HCT116 (cell line): ENCODE results near the gene HLCS. TPM values are rescaled to one million over a fixed set of nuclear protein-coding genes. Genes with fewer than 3 reads are reported as not detected.

Experiments used
- ATAC-seq: fragments of 200-7000 bp; cut with Tn5 transposase; 2 replicates; pipeline ENCODE4 v1.9.1; 2020; ENCODE audit warnings: mild to moderate bottlenecking, moderate library complexity
- BruUV-seq: library from RNA; stranded (reverse); fragments of 400-500 nt; replicated peaks from 2 replicates; lab custom pipeline; 2021; lab: Mats Ljungman, UMichigan
- CTCF ChIA-PET: fragments of 300-600 bp; sonication (Branson Sonifier 250); formaldehyde crosslinking; loops from one replicate; lab custom pipeline; 2021; ENCODE audit warnings: antibody characterized with exemption; lab: Charles Lee
- POLR2A ChIA-PET: fragments of 300-600, 350-600 bp; sonication (Branson Sonifier 250); formaldehyde crosslinking; loops from one replicate; lab custom pipeline; 2021; ENCODE audit warnings: antibody characterized with exemption; lab: Charles Lee
- RAD21 ChIA-PET, 2 experiments: fragments of 300-600 bp; sonication (Branson Sonifier 250); formaldehyde crosslinking; loops; one replicate each; lab custom pipeline; 2023; ENCODE audit warnings: low total read pairs in 2 of 2; ENCODE audit not compliant: uncharacterized antibody in 2 of 2, unreplicated experiment in 2 of 2, low non-redundant PET in 1 of 2; lab: Charles Lee
- DNase-seq: peaks from one replicate; pipeline ENCODE4 v3.0.0-alpha.2; 2010; ENCODE audit warnings: low read depth, low spot score
- H2AFZ ChIP-seq: fragments of 200-600 bp; shearing (Covaris generic), sonication (generic); 2 replicates; pipeline ENCODE4 v1.6.1; 2017; ENCODE audit warnings: low read depth, mixed run types, mixed read lengths, antibody characterized with exemption, low read length; ENCODE audit not compliant: poor library complexity, severe bottlenecking
- H3K27ac ChIP-seq: 2 replicates; pipeline ENCODE4 v1.5.1; 2012; ENCODE audit warnings: low read depth, low read length
- H3K27me3 ChIP-seq: fragments of 200-600 bp; sonication (generic); 2 replicates; pipeline ENCODE4 v1.6.1; 2016; ENCODE audit warnings: mixed run types, low read length, mixed read lengths; ENCODE audit not compliant: insufficient read depth
- H3K36me3 ChIP-seq, 2 experiments: fragments of 200-500 bp in 1 of 2; fragments of 200-600 bp in 1 of 2; sonication (Bioruptor generic) in 1 of 2; sonication (generic) in 1 of 2; 2 replicates each; pipeline versions ENCODE4 v1.5.1 to v1.6.1; 2014 to 2016; ENCODE audit warnings: low read length in 2 of 2, inconsistent platforms in 1 of 2, mixed read lengths in 1 of 2, mixed run types in 1 of 2; ENCODE audit not compliant: insufficient read depth in 2 of 2, control insufficient read depth in 1 of 2
- H3K4me1 ChIP-seq, 2 experiments: fragments of 200-600 bp in 1 of 2; sonication (generic) in 1 of 2; 2 replicates each; pipeline versions ENCODE4 v1.5.1 to v1.6.1; 2012 to 2017; ENCODE audit warnings: low read length in 2 of 2, inconsistent platforms in 1 of 2, mild to moderate bottlenecking in 1 of 2, mixed read lengths in 1 of 2, mixed run types in 1 of 2, moderate library complexity in 1 of 2; ENCODE audit not compliant: insufficient read depth in 2 of 2, control insufficient read depth in 1 of 2
- H3K4me2 ChIP-seq: fragments of 200-600 bp; sonication (generic); 2 replicates; pipeline ENCODE4 v1.6.1; 2017; ENCODE audit warnings: mixed run types, low read length, mixed read lengths
- H3K4me3 ChIP-seq, 2 experiments: fragments of 200-600 bp in 1 of 2; sonication (generic) in 1 of 2; replicated peaks in 1 of 2; 2 replicates each; pipeline ENCODE4 v1.5.1; 2011 to 2016; ENCODE audit warnings: low read length in 2 of 2, control low read depth in 1 of 2, low read depth in 1 of 2, mild to moderate bottlenecking in 1 of 2, mixed read lengths in 1 of 2, mixed run types in 1 of 2
- H3K79me2 ChIP-seq: fragments of 200-600 bp; sonication (generic); 2 replicates; pipeline ENCODE4 v1.6.1; 2017; ENCODE audit warnings: mild to moderate bottlenecking, mixed run types, low read length, moderate library complexity, mixed read lengths; ENCODE audit not compliant: insufficient read depth
- H3K9ac ChIP-seq: fragments of 200-600 bp; sonication (generic); 2 replicates; pipeline ENCODE4 v1.6.1; 2016; ENCODE audit warnings: low read length, mixed read lengths
- H3K9me2 ChIP-seq: fragments of 200-600 bp; sonication (generic), shearing (Covaris generic); 2 replicates; pipeline ENCODE4 v1.6.1; 2017; ENCODE audit warnings: mixed run types, mild to moderate bottlenecking, moderate library complexity; ENCODE audit not compliant: insufficient read depth
- H3K9me3 ChIP-seq, 2 experiments: fragments of 200-500 bp in 1 of 2; fragments of 200-600 bp in 1 of 2; sonication (Bioruptor generic) in 1 of 2; sonication (generic) in 1 of 2; 2 replicates each; pipeline ENCODE4 v1.6.1; 2014 to 2017; ENCODE audit warnings: low read length in 2 of 2, mixed read lengths in 2 of 2, inconsistent platforms in 1 of 2, low read depth in 1 of 2, mild to moderate bottlenecking in 1 of 2, mixed run types in 1 of 2, moderate library complexity in 1 of 2; ENCODE audit not compliant: control insufficient read depth in 1 of 2, insufficient read depth in 1 of 2
- H4K20me1 ChIP-seq: fragments of 200-600 bp; sonication (generic), shearing (Covaris generic); 2 replicates; pipeline ENCODE4 v1.6.1; 2017; ENCODE audit warnings: mixed run types, mild to moderate bottlenecking, moderate library complexity; ENCODE audit not compliant: insufficient read depth
- ATF3 ChIP-seq: IDR thresholded peaks from 2 replicates; pipeline ENCODE4 v1.6.1; 2012
- CBX3 ChIP-seq: IDR thresholded peaks from 2 replicates; pipeline ENCODE4 v1.6.1; 2012; ENCODE audit warnings: low read depth
- EGR1 ChIP-seq: IDR thresholded peaks from 2 replicates; pipeline ENCODE4 v1.6.1; 2012; ENCODE audit warnings: low read depth
- EZH2 ChIP-seq: fragments of 200-600 bp; sonication (generic); IDR thresholded peaks from 2 replicates; pipeline ENCODE4 v1.6.1; 2017; ENCODE audit warnings: antibody characterized with exemption, mixed run types
- FOSL1 ChIP-seq: IDR thresholded peaks from 2 replicates; pipeline ENCODE4 v1.6.1; 2012; ENCODE audit warnings: low read depth
- MAX ChIP-seq: IDR thresholded peaks from 2 replicates; pipeline ENCODE4 v1.6.1; 2012
- POLR2A ChIP-seq: IDR thresholded peaks from 2 replicates; pipeline ENCODE4 v1.7.0; 2011; ENCODE audit warnings: borderline replicate concordance; ENCODE audit not compliant: insufficient read depth, insufficient read length; ENCODE audit errors: extremely low read depth
- RAD21 ChIP-seq: IDR thresholded peaks from 2 replicates; pipeline ENCODE4 v1.6.1; 2012; ENCODE audit warnings: low read depth, mild to moderate bottlenecking
- SP1 ChIP-seq: IDR thresholded peaks from 2 replicates; pipeline ENCODE4 v1.6.1; 2012; ENCODE audit warnings: low read depth
- SRF ChIP-seq: IDR thresholded peaks from 2 replicates; pipeline ENCODE4 v1.6.1; 2012; ENCODE audit warnings: low read depth
- ZNF274 ChIP-seq: fragments of 200-500 bp; sonication (Bioruptor generic); IDR thresholded peaks from 2 replicates; pipeline ENCODE4 v1.6.1; 2014; ENCODE audit warnings: mild to moderate bottlenecking, low read depth, low read length, inconsistent platforms
- intact Hi-C: fragments of 100-400 bp; cut with micrococcal nuclease; formaldehyde crosslinking; loops from 2 replicates; pipeline ENCODE4 v1.10.0; 2022
- total RNA-seq: library from RNA; stranded (reverse); gene quantifications from one replicate; pipeline ENCODE4 v1.2.1, GENCODE V29; 2021; ENCODE audit not compliant: unreplicated experiment
- TF ChIP-seq, protein P1 (sequence below), 3 experiments: fragments of 200-600 bp in 1 of 3; sonication (generic) in 1 of 3; IDR thresholded peaks in 2 of 3; conservative IDR thresholded peaks in 1 of 3; 2 replicates each; pipeline ENCODE4 v1.5.1; 2012 to 2017; ENCODE audit warnings: low read depth in 2 of 3, low read length in 2 of 3, antibody characterized with exemption in 1 of 3, borderline replicate concordance in 1 of 3, control low read depth in 1 of 3, mild to moderate bottlenecking in 1 of 3, mixed read lengths in 1 of 3, mixed run types in 1 of 3, moderate library complexity in 1 of 3; ENCODE audit not compliant: insufficient read depth in 1 of 3

HLCS gene
- total RNA-seq, 1 experiment from 2014 or later: 18.5 TPM

DNA sequence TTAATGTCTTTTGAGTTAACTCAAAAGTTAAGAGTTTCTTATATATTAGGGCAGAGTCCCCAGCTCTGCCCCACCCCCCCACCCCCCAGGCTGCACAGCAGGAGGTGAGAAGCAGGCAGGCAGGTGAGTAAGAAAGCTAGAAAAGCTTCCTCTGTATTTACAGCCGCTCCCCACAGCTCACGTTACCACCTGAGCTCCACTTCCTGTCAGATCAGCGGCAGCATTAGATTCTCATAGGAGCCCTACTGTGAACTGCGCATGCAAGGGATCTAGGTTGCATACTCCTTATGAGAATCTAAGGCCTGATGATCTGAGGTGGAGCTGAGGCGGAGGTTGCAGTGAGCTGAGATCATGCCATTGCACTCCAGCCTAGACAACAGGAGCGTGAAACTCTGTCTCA, 185.6 kb downstream of the HLCS start:
- no peaks in the 10 kb centered on the region for H3K79me2 ChIP-seq
- DNase-seq (no peak), ATAC-seq (no peak)
- no peaks in the 10 kb centered on the region for H4K20me1 ChIP-seq
- intact Hi-C loops: no loop called here
- H3K36me3 ChIP-seq: no peaks in the 10 kb centered on the region
- H3K9ac ChIP-seq: no peak overlapping the region
- TF ChIP-seq POLR2A (no peak), EGR1 (no peak), MAX (no peak), SP1 (no peak), RAD21 (no peak), SRF (no peak), CBX3 (no peak), FOSL1 (no peak), ATF3 (no peak), EZH2 (no peak), ZNF274 (no peak)
- TF ChIP-seq, protein P1, sequence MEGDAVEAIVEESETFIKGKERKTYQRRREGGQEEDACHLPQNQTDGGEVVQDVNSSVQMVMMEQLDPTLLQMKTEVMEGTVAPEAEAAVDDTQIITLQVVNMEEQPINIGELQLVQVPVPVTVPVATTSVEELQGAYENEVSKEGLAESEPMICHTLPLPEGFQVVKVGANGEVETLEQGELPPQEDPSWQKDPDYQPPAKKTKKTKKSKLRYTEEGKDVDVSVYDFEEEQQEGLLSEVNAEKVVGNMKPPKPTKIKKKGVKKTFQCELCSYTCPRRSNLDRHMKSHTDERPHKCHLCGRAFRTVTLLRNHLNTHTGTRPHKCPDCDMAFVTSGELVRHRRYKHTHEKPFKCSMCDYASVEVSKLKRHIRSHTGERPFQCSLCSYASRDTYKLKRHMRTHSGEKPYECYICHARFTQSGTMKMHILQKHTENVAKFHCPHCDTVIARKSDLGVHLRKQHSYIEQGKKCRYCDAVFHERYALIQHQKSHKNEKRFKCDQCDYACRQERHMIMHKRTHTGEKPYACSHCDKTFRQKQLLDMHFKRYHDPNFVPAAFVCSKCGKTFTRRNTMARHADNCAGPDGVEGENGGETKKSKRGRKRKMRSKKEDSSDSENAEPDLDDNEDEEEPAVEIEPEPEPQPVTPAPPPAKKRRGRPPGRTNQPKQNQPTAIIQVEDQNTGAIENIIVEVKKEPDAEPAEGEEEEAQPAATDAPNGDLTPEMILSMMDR (IDR thresholded peaks at IDR 0.05 in 2 of 3, conservative IDR thresholded peaks at IDR 0.05 in 1 of 3; ENCODE audit: borderline replicate concordance in 1 of 3, insufficient read depth in 1 of 3, low read depth in 2 of 3, low read length in 2 of 3): no peak
- BruUV-seq: no TSS peak
- H3K9me3 ChIP-seq: no peaks in the 10 kb centered on the region
- no peak overlapping the region for H3K27ac ChIP-seq
- POLR2A ChIA-PET: interaction anchor here (0.7 kb wide), 1 partner anchor 83 kb away, joined by 3 read pairs; no protein-coding TSS in a partner anchor
- H3K4me2 ChIP-seq: 0 out of 2 replicates have a peak overlapping the region, but pooled peaks have one; percentile 18
- RAD21 ChIA-PET: interaction anchor here in 1 of 2 experiments (0.7 kb wide), 1 partner anchor 13 kb away, joined by 3 read pairs; no protein-coding TSS in a partner anchor
- H3K4me3 ChIP-seq: no peak overlapping the region
- H3K9me2 ChIP-seq: no peaks in the 10 kb centered on the region
- no peaks in the 10 kb centered on the region for H3K27me3 ChIP-seq
- CTCF ChIA-PET: no interaction called here
- no peak overlapping the region for H2AFZ ChIP-seq
- H3K4me1 ChIP-seq: peaks cover 31 to 46% of the 10 kb centered on the region in 2 experiments
